HG03025 (cell line): Measurements from ENCODE around the gene ZNF276.

Experiments
- ATAC-seq: cut with Tn5 transposase; IDR thresholded peaks from one replicate; pipeline ENCODE4 v1.9.1; 2021; ENCODE audit warnings: mild to moderate bottlenecking, moderate library complexity; ENCODE audit not compliant: unreplicated experiment, low FRiP score

ZNF276 gene

DNA sequence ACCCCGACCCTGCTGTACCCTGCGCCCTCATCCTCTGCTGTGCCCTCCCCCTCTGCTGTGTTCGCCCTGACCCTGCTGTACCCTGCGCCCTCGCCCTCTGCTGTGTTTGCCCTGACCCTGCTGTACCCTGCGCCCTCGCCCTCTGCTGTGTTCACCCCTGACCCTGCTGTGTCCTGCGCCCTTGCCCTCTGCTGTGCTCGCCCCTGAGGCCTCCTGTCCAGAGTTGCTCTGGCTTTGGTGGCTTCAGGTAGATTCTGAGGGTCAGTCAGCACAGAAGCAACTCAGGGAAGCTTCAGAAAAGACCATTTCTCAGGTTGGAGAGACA, 11.5 kb downstream of the ZNF276 start:
- ATAC-seq, result no peak

DNA sequence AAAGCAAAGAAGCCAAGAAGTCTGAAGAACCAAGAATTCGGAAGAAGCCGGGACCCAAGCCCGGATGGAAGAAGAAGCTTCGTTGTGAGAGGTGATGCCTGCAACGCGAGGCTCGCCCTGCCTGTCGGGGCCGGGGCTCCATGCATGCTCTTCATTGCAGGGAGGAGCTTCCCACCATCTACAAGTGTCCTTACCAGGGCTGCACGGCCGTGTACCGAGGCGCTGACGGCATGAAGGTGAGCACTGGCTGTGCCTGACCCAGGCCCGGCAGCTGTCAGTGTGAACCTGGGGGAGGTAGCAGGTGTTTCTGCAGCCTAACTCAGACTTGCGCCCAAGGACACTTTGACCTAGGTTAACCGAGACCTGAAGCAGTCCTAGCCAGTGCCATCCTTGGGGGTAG, 12.0 kb downstream of the ZNF276 start:
- no peak for ATAC-seq

DNA sequence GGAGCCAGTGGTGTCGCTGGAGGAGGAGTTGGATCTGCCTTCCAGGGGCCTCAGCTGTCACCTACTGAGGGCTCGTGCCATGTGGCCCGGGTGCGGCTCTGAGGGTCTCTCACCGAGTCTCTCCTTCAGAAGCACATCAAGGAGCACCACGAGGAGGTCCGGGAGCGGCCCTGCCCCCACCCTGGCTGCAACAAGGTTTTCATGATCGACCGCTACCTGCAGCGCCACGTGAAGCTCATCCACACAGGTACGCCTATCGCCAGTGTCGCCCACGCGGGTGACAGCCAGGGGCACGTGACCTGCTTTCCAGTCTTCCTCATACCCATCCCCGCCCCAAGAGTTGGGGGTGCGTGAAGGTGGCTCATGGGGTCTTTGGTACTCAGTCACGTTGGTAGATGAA, 12.5 kb downstream of the ZNF276 start:
- no peak for ATAC-seq

DNA sequence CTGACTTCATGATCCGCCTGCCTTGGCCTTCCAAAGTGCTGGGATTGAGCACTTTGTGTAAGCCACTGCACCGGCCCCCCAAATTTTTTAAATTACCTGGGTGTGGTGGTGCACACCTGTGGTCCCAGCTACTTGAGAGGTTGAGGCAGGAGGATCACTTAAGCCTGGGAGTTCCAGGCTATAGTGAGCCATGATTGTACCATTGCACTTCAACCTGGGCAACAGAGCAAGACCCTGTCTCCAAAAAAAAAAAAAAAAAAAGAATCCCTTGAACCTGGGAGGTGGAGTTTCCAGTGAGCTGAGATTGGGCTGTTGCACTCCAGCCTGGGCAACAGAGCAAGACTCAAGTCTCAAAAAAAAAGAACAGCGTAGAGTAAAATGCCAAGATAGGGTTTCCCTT, 15.2 kb downstream of the ZNF276 start:
- ATAC-seq, result no peak

DNA sequence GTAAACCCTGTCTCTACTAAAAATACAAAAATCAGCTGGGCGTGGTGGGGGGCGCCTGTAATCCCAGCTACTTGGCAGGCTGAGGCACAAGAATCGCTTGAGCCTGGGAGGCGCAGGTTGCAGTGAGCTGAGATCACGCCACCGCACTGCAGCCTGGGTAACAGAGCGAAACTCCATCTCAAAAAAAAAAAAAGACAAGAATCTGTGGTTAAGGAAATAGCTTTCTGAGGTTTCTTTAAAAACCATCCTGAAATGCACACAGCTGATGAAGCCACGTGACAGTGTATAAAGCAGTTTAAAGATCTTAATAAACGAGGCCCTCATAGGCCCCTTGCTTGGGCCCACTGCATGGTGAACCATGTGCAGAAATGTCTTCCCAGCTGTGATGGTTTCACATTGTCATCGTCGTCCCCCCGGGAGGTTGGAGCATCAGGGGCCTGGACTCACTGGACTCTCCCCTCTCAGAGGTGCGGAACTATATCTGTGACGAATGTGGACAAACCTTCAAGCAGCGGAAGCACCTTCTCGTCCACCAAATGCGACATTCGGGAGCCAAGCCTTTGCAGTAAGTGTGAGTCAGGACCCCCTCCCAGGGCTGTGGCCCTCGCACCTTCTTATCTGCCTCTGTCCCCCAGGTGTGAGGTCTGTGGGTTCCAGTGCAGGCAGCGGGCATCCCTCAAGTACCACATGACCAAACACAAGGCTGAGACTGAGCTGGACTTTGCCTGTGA, 16.2 kb downstream of the ZNF276 start:
- no peak for ATAC-seq

DNA sequence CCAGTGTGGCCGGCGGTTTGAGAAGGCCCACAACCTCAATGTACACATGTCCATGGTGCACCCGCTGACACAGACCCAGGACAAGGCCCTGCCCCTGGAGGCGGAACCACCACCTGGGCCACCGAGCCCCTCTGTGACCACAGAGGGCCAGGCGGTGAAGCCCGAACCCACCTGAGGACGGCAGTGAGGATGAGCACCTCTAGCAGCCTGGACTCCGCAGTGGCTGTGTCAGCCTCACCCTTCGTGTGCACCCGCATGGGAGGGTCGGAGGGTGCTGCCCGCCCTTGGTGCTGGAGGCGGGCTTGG, 16.7 kb downstream of the ZNF276 start:
- no peak for ATAC-seq

DNA sequence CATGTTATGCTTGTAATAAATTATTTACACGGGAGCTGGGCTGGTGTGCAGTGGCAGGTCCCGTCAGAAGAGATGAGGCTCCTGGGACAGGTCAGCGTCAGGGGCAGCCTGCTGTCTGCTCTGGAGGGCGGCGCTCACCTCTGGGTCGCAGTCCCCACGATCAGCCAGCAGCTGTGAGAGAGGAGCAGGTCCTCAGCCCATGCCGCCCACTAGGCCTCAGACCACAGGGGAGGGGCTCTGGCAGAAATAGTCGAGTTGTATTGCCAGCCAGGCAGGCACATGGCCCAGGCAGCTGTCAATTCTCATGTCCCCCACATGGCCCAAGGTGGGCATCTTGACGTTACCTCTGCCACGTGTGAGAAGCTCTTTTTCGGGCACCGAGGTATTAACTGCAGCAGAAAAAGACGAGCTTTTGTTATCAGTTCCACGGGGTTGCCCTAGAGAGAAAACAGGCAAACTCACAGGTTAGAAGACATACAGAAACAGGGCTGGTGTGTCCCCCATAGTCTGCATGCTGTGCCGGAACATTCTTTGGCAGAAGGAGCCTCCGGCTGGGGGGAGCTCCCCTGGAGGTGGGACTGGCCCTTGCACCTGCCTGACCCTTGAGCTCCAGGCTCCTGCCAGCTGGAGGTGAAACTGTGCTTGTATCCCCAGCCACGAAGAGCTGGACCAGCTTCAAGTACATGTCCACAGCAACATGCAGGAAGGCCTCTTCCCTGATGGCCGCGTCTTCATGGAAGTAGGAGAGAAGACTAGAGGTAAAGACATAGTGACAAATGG, 17.4 kb downstream of the ZNF276 start:
- no peak for ATAC-seq

DNA sequence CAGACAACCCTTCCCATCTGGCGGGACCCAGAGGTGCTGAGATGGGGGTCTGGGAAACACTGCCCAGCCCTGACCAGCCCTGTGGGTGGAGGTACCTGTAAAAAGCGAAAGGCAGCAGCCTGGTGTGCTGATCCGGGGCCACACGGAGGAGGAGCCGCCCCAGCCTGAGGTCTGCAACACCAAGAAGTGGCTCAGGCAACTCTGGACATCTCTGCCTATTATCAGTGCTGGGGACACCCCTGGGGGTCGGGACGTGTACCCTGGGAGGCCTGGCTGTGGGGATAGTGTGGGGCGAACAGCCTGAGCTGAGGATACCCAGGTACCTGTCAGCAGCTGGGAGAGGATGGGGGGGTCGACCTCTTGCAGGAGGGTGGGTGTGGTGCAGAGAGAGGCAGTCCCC, 18.0 kb downstream of the ZNF276 start:
- no peak for ATAC-seq

DNA sequence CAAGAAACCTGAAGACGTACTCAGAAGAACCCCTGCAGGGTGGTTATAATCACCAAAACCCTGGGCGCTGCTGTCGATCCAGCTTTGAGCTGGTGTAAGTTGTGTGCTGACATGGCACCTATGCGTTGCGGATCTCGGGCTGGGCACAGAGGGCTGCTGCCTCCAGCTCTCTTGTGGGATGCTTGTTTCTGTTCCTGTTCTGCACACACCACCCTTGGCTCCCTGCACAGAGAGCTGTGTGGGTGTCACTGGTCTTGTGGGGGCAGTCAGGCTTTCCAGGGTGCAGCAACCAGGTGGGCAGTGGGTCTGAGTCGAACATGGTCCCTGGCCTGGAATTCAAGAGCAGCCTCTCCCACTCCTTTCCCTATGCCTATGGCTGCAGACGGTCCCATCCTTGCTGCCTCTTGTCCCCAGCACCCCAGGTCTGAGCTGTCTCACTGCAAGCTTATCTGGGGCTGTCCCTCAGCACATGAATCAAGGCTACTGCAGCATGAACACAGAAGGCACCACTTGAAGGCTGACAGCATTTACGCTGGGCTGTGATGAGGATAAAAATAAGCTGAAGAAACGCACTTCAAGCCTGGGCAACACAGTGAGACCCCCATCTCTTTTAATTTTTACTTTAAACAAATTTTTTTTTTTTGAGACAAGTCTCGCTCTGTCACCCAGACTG, 20.1 kb downstream of the ZNF276 start:
- no peak for ATAC-seq

DNA sequence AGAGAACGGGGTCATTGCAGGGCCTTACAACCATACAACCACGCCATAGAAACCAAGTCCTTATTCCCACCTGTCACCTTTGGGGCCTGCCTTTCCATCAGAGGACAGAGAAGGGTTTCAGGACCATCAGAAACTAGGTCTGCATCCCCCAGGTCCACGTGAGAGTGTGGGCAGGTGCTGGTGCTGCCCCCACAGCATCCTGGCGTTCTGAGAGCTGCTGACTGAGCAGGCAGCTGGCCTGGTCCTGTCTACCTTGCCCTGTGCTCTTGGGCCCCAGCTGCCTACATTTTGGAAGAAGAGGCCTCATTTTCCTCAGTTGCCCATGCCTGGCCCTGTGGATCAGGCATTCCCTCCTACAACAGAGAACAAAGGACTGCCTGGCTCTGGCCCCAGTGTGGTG, 21.6 kb downstream of the ZNF276 start:
- ATAC-seq, result no peak

DNA sequence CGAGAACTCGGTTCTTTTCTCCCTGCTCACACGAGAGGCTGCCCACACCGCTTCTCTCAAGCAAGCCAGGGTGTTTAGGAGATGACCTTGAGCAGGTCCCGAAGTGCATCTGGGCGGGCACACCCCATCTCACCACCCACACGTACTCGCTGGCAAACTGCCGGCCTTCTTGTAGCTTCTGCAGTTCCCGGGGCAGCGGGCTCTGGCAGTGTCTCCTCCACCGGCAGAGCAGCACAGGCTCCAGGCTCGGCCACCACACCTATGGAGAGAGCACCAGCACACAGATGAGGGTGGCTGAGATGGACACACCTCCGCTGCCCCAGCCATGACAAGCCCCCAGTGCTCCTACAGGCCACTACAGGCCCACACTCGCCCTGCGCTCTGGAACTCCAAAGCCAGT, 23.5 kb downstream of the ZNF276 start:
- no peak for ATAC-seq

DNA sequence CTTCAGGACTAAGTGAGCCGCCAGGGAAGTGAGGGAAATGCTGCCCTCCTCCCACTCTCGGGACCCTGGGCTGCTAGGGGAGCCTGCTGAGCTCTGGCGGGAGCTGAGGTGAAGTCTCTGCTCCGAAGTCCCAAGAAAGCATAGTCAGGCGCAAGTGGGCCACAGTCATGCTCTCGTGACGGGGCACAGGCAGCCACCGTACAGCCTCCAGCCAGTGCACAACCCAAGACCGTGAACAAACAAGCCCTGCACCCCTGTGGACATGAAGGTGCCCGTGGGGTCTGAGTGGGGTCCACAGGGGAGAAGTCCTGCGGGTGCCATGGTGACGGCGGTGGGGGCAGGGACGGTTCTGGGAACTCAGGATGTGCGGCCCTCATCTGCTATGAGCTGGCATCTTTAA, 24.7 kb downstream of the ZNF276 start:
- ATAC-seq, result no peak

DNA sequence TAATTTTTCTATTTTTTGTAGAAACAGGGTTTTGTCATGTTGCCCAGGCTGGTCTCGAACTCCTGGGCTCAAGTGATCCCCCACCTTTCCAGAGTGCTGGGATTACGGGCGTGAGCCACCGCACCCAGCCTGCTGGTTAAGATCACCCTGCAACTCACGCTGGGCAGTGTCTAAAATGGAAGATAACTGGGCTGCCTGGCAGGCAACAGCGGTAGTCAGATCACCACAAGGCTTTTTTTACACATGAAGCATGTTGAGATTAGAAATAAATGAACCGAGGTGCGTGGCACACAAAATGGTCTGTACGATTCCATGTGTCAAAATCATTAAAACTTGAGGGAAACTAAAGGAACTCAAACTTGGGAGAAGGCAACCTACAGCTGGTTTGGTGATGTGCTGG, 26.7 kb downstream of the ZNF276 start:
- no peak for ATAC-seq

DNA sequence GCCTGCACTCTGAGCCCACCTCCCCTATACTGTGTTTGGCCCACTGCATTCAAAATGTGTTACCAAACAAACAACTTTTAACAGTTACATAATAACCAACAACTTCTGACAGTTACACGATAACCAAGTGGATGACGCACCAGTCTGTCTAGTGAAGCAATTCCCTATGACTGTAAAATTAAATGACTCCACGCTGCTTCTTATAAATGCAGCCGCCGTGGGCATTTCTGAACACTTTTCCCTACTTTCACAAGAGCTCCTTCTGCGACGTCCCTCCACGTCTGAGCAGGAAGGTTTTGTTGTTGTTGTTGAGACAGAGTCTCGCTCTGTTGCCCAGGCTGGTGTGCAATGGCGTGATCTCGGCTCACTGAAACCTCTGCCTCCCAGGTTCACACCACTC, 27.6 kb downstream of the ZNF276 start:
- no peak for ATAC-seq

DNA sequence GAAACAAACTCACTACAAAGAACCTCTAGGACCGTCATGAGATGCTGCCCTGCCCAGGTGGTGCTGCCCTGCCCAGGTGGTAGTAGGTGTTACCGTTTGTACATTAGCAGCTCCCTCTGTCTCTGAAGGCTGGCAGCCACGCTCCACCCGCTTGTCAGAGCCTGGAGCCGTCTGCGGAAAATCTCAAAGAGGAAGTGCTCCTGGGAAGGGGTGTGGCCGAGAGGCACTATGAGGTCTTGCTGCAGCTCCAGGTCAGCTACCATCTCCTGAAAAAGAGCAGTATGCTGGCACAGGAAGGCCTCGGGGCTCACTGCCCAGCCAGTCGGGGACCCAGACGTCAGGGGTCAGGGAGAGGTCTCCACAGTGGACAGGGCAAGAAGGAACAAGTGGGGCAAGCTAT, 28.3 kb downstream of the ZNF276 start:
- no peak for ATAC-seq

DNA sequence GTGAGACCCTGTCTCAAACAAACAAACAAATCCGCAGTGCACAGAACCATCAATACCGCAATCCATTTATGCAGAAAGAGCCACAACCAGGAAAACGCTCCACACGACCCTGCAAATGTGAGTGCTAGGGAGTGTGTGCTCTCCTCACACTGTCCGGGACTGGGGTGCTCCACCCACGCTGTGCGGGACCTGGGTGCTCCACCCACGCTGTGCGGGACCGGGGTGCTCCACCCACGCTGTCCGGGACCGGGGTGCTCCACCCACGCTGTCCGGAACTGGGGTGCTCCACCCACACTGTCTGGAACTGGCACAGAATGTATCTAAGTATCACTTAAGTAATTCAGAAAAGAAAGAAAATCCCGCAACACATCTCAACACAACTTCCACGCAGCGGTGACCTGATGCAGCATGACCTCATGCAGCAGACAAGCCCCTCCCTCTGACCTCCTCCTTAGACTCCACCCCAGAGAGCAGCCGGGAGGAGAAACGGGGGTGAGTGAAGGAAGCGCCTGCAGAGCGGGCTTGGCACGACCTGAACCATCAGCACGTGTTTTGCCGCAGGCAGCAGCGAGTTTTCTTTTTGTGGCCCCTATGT, 38.5 kb downstream of the ZNF276 start:
- no peak for ATAC-seq

DNA sequence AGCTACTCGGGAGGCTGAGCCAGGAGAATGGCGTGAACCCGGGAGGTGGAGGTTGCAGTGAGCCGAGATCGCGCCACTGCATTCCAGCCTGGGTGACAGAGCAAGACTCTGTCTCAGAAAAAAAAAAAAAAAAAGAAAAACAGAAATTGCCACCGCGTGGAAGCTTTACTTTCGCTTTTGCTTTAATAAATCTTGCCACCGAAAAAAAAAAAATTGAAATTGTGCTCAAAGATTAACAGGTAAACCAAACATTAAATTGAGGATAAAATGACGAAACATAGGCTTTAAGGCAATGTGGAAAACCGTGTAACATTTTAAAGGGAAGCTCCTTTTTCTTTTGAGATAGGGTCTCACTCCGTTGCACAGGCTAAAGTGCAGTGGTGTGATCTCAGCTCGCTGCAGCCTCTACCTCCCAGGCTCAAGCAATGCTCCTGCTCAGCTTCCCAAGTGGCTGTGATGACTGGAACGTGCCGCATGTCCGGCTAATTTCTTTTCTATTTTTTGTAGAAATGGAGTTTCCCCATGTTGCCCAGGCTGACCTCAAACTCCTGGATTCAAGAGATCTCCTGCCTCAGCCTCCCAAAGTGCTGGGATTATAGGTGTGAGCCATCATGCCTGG, 40.1 kb downstream of the ZNF276 start:
- no peak for ATAC-seq

DNA sequence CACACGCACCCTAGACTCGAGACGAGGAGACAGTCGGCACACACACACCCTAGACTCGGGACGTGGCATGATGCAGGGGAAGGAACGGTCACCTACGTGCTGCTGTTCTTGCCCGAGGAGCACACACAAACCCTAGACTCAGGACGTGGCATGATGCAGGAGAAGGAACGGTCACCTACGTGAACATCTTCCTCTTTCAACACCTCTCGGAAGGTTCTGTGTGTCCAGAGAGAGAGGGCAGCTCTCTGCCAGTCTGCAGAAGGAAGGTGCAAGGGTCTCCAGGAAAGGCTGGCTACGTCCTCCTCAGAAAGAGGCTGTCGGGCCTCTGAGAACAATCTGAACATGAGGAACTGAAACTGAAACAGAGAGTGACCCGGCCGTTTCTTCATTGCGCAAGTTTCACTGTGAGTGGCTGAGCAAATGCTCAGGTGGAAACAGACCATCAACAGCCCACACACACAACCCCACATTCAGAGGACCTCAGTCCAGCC, 43.4 kb downstream of the ZNF276 start:
- peak; percentile 85 for ATAC-seq

DNA sequence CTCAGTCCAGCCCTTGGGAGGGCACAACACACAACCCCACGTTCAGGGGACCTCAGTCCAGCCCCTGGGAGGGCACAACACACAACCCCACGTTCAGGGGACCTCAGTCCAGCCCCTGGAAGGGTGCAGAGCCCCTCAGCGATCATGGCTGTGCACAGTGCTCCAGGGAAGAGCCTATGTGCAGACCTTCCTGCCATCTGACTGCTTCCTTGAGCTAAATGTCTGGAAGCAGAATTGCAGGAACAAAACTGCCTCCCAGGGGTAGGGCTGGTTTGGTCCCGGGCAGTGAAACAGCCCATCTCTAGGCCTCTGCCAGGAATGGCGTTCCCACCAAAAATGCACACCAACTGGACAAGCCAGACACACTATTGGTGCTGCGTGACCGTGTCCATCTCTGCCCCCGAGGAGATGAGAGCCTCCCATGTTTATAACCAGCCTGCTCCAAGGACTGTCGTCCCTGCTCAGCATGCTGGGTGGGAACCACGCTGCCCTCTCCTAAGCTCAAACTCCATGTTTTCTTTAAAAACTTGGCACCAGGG, 44.0 kb downstream of the ZNF276 start:
- no peak for ATAC-seq

DNA sequence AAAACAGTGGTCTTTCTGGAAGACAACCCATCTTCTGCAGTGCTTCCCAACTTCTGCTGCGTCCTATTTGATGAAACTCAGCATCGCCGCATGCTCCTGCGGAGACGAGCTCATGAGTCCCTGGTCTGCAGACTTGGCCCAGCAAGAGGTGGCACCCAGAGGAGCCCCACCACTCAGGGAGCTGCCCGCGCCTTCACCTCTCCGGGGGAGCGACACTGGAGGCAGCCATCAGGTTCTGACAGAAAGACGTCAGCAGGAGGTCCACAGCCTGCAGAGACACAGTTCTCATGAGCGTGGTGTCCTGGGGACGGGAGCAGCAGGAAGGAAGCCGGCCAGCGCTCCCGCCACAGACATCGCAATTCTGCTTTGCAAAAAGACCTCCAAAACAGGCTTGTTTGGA, 49.0 kb downstream of the ZNF276 start:
- ATAC-seq, result no peak

DNA sequence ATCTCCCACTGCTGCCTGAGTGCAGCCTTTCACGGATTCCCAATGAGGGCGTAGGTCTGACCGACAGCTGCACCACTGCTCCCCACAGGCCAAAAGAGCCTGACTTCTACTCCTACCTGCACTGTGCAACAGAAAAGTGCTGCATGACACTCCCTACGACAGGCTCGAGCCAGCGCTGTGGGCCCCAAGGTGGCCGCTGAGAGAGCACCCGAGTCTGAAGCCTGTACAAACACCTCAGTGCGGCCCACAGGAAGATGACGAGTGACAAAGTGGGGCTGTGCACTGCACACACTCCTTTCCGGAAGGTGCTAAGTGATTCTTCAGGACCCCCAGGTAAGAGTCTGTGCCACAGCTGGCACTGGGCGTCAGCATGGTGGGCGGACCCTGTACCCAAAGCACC, 53.9 kb downstream of the ZNF276 start:
- ATAC-seq, result no peak
